WERI-Rb-1 (cell line): ENCODE measurements around the gene IKZF2.

Experiments
- DNase-seq: peaks from one replicate; pipeline ENCODE4 v3.0.0-alpha.2; 2020
- H3K27ac ChIP-seq: fragments of 250-450 bp; sonication (Bioruptor Pico); 2 replicates; pipeline ENCODE4 v1.5.1; 2020; ENCODE audit warnings: mild to moderate bottlenecking, moderate library complexity
- H3K27me3 ChIP-seq: fragments of 250-450 bp; sonication (Bioruptor Pico); 2 replicates; pipeline ENCODE4 v1.5.1; 2021; ENCODE audit warnings: mild to moderate bottlenecking, low read depth, moderate library complexity; ENCODE audit not compliant: insufficient read depth, severe bottlenecking
- H3K36me3 ChIP-seq: fragments of 250-450 bp; sonication (Bioruptor Pico); 2 replicates; pipeline ENCODE4 v1.5.1; 2020; ENCODE audit warnings: mild to moderate bottlenecking, moderate library complexity
- H3K4me3 ChIP-seq: 2 replicates; pipeline ENCODE4 v1.5.1; 2011; ENCODE audit warnings: low read depth, mild to moderate bottlenecking, control low read depth, low read length
- H3K9me3 ChIP-seq: fragments of 250-450 bp; sonication (Bioruptor Pico); 2 replicates; pipeline ENCODE4 v1.5.1; 2021; ENCODE audit warnings: mild to moderate bottlenecking, moderate library complexity; ENCODE audit not compliant: severe bottlenecking
- TF ChIP-seq, protein P1 (sequence below): IDR thresholded peaks from 2 replicates; pipeline ENCODE4 v1.5.1; 2011; ENCODE audit warnings: low read depth, mild to moderate bottlenecking, control low read depth, inconsistent platforms, low read length

Gene IKZF2

DNA sequence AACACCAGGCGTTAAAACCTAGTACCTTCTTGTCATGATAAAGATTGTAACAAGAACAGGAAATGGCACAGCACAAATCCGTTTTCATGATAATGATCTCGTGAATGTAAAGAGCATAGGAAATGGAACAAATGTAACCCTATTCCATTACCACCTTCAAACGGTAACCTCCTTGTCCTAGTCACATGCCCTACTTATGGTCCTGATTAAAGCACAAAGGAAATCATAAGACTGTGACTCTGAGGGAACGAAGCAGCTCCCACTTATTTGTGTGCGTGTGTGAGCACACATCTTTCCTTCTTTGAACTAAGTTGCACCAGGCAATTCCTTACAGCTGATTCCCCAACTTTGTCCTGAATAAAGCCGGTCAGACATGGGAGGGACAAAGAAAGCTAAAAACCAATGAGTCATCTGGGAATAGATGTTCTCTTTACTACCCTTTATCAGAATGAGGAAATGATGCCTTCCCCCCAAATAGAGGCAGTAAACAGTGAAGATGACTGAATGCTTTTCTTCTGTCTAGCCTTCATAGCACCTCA is 192.6 kb downstream of the IKZF2 start:
- Histone ChIP-seq H3K36me3 (no peaks in the 10 kb centered on the region), H3K9me3 (no peaks in the 10 kb centered on the region), H3K27me3 (no peaks in the 10 kb centered on the region), H3K27ac (no peak overlapping the region), H3K4me3 (no peak overlapping the region)
- no peak for DNase-seq
- TF ChIP-seq, protein P1, sequence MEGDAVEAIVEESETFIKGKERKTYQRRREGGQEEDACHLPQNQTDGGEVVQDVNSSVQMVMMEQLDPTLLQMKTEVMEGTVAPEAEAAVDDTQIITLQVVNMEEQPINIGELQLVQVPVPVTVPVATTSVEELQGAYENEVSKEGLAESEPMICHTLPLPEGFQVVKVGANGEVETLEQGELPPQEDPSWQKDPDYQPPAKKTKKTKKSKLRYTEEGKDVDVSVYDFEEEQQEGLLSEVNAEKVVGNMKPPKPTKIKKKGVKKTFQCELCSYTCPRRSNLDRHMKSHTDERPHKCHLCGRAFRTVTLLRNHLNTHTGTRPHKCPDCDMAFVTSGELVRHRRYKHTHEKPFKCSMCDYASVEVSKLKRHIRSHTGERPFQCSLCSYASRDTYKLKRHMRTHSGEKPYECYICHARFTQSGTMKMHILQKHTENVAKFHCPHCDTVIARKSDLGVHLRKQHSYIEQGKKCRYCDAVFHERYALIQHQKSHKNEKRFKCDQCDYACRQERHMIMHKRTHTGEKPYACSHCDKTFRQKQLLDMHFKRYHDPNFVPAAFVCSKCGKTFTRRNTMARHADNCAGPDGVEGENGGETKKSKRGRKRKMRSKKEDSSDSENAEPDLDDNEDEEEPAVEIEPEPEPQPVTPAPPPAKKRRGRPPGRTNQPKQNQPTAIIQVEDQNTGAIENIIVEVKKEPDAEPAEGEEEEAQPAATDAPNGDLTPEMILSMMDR, result no peak

DNA sequence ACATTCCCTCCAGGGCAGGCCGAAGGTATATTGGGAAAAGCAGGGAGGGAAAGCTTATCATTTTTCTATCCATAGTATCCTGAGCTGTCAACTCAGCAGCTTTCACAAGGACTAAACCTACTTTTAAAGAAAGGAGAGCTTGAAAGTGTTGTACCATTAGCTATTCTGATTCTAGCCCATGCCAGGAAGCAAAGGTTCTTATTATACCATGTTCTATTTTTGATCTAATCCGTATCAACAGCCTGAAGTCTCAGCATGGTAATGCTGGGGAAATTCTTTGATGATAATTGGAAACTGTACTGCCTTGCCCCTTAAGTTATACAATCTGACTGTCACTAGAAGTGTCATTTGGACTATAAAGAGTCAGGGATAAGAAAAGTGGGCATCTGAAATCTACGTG is 193.3 kb downstream of the IKZF2 start:
- TF ChIP-seq, protein P1, result no peak
- no peak for DNase-seq
- H3K36me3 ChIP-seq, result no peaks in the 10 kb centered on the region
- H3K27me3 ChIP-seq, result no peaks in the 10 kb centered on the region
- no peaks in the 10 kb centered on the region for H3K9me3 ChIP-seq
- H3K27ac ChIP-seq, result no peak overlapping the region
- H3K4me3 ChIP-seq, result no peak overlapping the region

DNA sequence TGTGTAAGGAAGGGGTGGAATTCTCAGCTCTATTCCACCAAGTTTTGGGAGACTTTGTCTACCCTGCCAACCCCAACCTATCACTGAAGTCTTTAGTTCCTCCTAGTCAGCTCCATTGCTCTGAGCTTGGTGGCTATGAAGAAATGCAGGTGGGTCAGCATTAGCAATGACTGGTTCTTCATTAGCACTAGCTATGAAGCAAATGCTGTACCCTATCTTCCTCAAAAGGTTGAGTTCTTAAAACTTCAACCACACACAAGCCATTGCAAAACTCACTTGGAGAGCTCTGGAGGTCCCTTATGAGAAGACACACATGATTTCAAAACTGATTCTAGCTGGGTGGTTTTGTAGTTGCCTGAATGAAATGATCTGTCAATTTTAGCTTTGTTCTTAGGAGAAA is 193.8 kb downstream of the IKZF2 start:
- TF ChIP-seq, protein P1, result no peak
- Histone ChIP-seq H3K36me3 (no peaks in the 10 kb centered on the region), H3K9me3 (no peaks in the 10 kb centered on the region), H3K27me3 (no peaks in the 10 kb centered on the region), H3K27ac (no peak overlapping the region), H3K4me3 (no peak overlapping the region)
- no peak for DNase-seq

DNA sequence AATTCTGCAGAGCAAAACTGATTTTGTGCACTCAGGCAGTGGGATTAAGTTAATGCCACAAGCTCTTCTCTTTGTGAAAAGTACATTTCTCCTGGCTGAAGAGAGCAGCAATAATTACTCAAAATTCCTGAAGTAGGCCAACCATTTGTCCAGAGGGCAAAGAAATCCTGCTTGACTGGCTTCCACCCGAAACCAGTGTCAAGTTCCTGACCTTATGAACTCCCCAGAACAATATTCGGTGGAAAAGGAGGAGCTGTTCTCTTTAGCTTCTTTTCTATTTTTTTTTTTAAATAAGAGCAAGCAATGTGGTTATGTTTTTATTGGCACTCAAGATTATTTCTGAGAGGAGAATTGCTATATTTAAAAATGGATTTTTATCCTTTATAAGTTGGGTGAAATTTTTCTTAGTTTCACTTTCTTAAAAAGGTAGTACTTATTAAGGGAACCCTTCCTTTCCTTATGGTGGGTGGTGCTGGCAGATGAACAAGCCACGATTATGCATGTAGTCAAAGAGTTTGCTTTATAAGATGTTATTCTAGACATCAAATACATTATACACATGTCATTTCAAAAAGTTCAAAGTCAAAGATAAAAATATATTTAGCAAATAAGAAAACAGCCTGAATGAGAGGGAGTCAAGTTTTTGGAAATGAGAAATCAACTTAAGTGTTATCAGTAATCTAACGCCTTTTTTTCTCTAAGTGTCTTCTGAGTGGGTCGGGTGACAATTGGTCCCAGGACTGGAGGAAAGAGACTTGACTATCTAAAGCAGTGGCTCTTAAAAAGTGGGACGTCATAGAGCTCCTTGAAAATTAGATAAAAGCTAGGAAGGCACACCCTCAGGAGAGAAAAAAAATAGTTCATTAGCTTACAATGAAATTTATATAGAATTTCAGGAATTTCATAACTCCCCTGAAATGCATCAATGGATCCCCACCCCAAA is 194.5 kb downstream of the IKZF2 start:
- Histone ChIP-seq H3K4me3 (no peak overlapping the region), H3K27me3 (no peaks in the 10 kb centered on the region), H3K27ac (no peak overlapping the region), H3K9me3 (no peaks in the 10 kb centered on the region), H3K36me3 (no peaks in the 10 kb centered on the region)
- TF ChIP-seq, protein P1, result no peak
- DNase-seq, result no peak

DNA sequence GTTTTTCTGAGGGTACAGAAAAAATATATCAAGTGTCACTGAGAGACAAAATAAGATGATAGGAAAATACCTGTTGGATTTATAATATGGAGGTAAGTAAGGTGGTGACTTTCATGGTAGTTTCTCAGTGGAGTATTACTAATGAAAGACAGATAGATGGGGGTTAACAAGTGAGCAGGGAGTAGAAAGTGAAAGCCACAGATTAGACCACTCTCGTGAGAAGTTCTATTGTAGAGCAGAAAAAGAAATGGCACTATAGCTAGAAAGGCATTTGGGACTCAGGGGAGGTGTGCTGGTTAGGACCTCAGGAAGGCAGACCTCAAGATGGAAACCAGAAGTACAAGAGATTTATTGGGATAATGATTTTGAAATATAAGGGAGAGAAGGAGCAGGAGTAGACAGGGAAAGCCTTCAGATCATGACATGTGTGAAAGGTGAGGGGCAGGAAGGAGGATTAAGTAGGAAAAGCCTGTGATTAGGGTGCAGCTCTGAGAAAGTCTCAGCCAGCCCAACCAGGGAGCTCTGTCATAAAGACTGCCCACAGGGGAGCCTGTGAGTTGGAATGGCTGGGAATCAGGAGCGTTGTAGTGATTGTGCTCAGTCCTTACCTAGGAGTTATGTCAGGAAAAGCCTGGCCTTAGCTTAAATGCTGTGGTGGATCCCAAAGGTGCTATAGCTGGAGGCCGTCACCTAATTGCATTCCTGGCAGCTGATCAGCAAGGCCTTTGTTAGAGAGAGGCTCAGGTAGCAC is 198.1 kb downstream of the IKZF2 start:
- Histone ChIP-seq H3K9me3 (no peaks in the 10 kb centered on the region), H3K27me3 (no peaks in the 10 kb centered on the region), H3K36me3 (no peaks in the 10 kb centered on the region), H3K4me3 (no peak overlapping the region), H3K27ac (no peak overlapping the region)
- TF ChIP-seq, protein P1, result no peak
- peak; percentile 12 for DNase-seq
